Sigmoid colon (tissue), 7 donors: ENCODE results near the gene SMIM35. TPM values are rescaled to one million over a fixed set of nuclear protein-coding genes. Genes with fewer than 3 reads are reported as not detected.
A peak's percentile ranks its signal among the peaks of the same experiment; 100 is the strongest.

Experiments
- DNase-seq: peaks from one replicate; pipeline ENCODE4 v3.0.0-alpha.2; 2019
- H3K27ac ChIP-seq, 4 donors: fragments of 200-600 bp; sonication (generic); one replicate each; pipeline ENCODE4 v1.5.1; 2016 to 2019; ENCODE audit warnings: mild to moderate bottlenecking in 1 of 4
- H3K27me3 ChIP-seq, 3 donors: fragments of 200-600 bp; sonication (generic); one replicate each; pipeline ENCODE4 v1.5.1; 2019; ENCODE audit warnings: mild to moderate bottlenecking in 1 of 3
- H3K36me3 ChIP-seq, 4 donors: fragments of 200-600 bp; sonication (generic); one replicate each; pipeline ENCODE4 v1.5.1; 2016 to 2019
- H3K4me1 ChIP-seq, 4 donors: fragments of 200-600 bp; sonication (generic); one replicate each; pipeline ENCODE4 v1.5.1; 2017 to 2019
- H3K4me3 ChIP-seq, 4 donors: fragments of 200-600 bp; sonication (generic); one replicate each; pipeline ENCODE4 v1.5.1; 2017 to 2019; ENCODE audit warnings: mild to moderate bottlenecking in 2 of 4, moderate library complexity in 1 of 4
- H3K9me3 ChIP-seq, 4 donors: fragments of 200-600 bp in 3 of 4; sonication (generic) in 3 of 4; one replicate each; pipeline versions ENCODE4 v1.5.1 to v1.6.1; 2013 to 2019
- EP300 ChIP-seq, 4 donors: sonication (generic); formaldehyde crosslinking; IDR thresholded peaks; one replicate each; pipeline ENCODE4 v1.6.1; 2017; ENCODE audit warnings: antibody characterized with exemption in 4 of 4
- POLR2A ChIP-seq, 2 donors: fragments of 450-650 bp; IDR thresholded peaks; one replicate each; pipeline ENCODE4 v1.6.1; 2016; ENCODE audit warnings: antibody characterized with exemption in 2 of 2, mild to moderate bottlenecking in 2 of 2, moderate library complexity in 2 of 2
- POLR2AphosphoS5 ChIP-seq, 4 donors: sonication (generic); formaldehyde crosslinking; IDR thresholded peaks; one replicate each; pipeline ENCODE4 v1.6.1; 2017; ENCODE audit warnings: antibody characterized with exemption in 4 of 4
- WGBS, 2 donors: extraction: QIAGEN DNeasy Blood & Tissue Kit; methylation state at CpG; one replicate each; pipeline ENCODE4 v1.1.7; 2013; 5-methylcytosine and 5-hydroxymethylcytosine counted together
- intact Hi-C: fragments of 100-400 bp; cut with DNase I; formaldehyde crosslinking; loops from one replicate; pipeline ENCODE4 v1.15.1; 2023
- polyA plus RNA-seq, 3 donors: library from polyadenylated mRNA; stranded (reverse); fragments of 200-250 nt; gene quantifications; one replicate each; pipeline ENCODE4 v1.2.3, GENCODE V29; 2013
- total RNA-seq, 4 donors: library from RNA; depleted of rRNA; stranded (reverse); fragments of >200 nt; gene quantifications; one replicate each; pipeline ENCODE4 v1.1.0, GENCODE V29; 2016
- TF ChIP-seq, protein P1 (sequence below), 4 experiments: fragments of 450-650 bp in 3 of 4; fragments of 200-600 bp in 1 of 4; IDR thresholded peaks; one replicate each; pipeline ENCODE4 v1.5.1; 2016 to 2019; ENCODE audit warnings: antibody characterized with exemption in 4 of 4, mild to moderate bottlenecking in 3 of 4, moderate library complexity in 2 of 4
- donor health status: healthy with polysubstance abuse.
- donor health status: Bipolar disorder and iron deficiency.
- donor health status: healthy.

SMIM35 gene
- total RNA-seq (not detected), polyA plus RNA-seq (under 1 TPM in 1 of 3 donors, not detected in 2; 0.28 TPM)

DNA sequence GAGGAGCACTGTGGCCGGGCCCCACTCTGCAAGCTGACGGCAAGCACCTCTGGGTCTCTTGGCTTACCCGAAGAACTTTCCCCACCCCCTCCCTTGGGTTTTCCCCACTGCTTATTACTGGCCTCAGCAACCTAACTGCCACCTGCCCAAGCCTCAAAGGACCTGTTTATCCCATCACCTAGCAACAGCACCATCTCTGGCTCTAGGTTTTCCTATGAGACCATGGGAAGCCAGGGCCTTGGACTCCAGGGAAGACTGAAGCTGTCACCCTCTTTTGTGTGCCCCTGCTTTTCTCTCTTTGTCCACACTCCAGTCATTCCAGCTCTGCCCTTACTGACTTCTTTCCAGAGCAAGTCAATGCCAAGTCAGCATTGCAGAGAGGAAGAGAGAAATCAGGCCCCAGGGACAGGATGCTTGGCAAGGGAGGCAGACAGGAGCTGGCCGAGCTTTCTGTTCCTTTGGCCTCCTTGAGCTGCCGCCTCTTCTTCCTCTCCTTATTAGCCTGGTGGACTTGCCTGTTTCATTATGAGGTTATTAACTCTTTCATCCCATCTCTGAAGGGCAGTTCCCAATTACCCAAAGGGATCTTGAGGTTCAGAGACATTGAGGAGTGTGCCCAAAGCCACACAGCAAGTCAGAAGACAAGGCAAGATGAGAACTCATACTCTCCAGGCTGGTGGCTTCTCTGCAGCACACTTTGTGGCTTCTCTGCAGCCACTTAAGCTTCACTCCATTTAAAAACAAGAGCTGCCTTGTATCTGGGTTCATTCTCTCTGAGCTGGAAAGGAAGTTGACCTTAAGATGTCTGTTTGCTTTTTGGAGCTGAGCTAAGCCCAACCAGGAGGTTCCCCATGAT, at the start of gene SMIM35:
TSS of gene SMIM35 (minus strand) at position 51 of the 856 bp plus-strand sequence. CDS start 206 bp downstream, outside the sequence.
- no peak for DNase-seq
- no peak within 1 kb of the TSS for H3K27ac ChIP-seq
- H3K4me1 ChIP-seq: peaks cover 0 to 15% (median 12%) of the 10 kb centered on the region in 4 donors
- TF ChIP-seq POLR2A (IDR thresholded peaks at IDR 0.05): no peak
- no peak for TF ChIP-seq POLR2AphosphoS5 (IDR thresholded peaks at IDR 0.05)
- TF ChIP-seq, protein P1, sequence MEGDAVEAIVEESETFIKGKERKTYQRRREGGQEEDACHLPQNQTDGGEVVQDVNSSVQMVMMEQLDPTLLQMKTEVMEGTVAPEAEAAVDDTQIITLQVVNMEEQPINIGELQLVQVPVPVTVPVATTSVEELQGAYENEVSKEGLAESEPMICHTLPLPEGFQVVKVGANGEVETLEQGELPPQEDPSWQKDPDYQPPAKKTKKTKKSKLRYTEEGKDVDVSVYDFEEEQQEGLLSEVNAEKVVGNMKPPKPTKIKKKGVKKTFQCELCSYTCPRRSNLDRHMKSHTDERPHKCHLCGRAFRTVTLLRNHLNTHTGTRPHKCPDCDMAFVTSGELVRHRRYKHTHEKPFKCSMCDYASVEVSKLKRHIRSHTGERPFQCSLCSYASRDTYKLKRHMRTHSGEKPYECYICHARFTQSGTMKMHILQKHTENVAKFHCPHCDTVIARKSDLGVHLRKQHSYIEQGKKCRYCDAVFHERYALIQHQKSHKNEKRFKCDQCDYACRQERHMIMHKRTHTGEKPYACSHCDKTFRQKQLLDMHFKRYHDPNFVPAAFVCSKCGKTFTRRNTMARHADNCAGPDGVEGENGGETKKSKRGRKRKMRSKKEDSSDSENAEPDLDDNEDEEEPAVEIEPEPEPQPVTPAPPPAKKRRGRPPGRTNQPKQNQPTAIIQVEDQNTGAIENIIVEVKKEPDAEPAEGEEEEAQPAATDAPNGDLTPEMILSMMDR (IDR thresholded peaks at IDR 0.05): no peak
- TF ChIP-seq EP300 (IDR thresholded peaks at IDR 0.05): no peak
- H3K9me3 ChIP-seq: peaks cover 0 to 7% (median 0%) of the 10 kb centered on the region in 4 donors
- no peaks in the 10 kb centered on the region for H3K36me3 ChIP-seq
- intact Hi-C loops: loop anchor here (10.0 kb wide), 1 partner anchor 612 kb away; no protein-coding TSS in a partner anchor
- H3K27me3 ChIP-seq: peaks cover 0 to 10% (median 0%) of the 10 kb centered on the region in 3 donors
- no peak within 1 kb of the TSS for H3K4me3 ChIP-seq
- 84 to 85% methylated on average over 5 of the region's 5 CpGs for WGBS, 2 donors

GRCh38 chr11:118136341-118136740, 49.6 kb upstream of the SMIM35 start:
- 68 to 83% methylated on average over 2 of the region's 2 CpGs for WGBS, 2 donors
- intact Hi-C loops: no loop called here
- Histone ChIP-seq H3K27me3 (peaks cover 0 to 44% (median 2%) of the 10 kb centered on the region in 3 donors), H3K36me3 (no peaks in the 10 kb centered on the region), H3K27ac (no peak overlapping the region), H3K4me1 (no peaks in the 10 kb centered on the region), H3K4me3 (no peak overlapping the region), H3K9me3 (no peaks in the 10 kb centered on the region)
- DNase-seq: peak; percentile 25
- TF ChIP-seq POLR2A (IDR thresholded peaks at IDR 0.05) (no peak), EP300 (IDR thresholded peaks at IDR 0.05) (no peak), POLR2AphosphoS5 (IDR thresholded peaks at IDR 0.05) (no peak)
- TF ChIP-seq, protein P1 (IDR thresholded peaks at IDR 0.05): no peak

GRCh38 chr11:118135796-118136165, 49.0 kb upstream of the SMIM35 start:
- 60 to 86% methylated on average over 5 of the region's 5 CpGs for WGBS, 2 donors
- H3K27ac ChIP-seq: no peak overlapping the region
- no peaks in the 10 kb centered on the region for H3K9me3 ChIP-seq
- no peaks in the 10 kb centered on the region for H3K36me3 ChIP-seq
- intact Hi-C loops: no loop called here
- no peaks in the 10 kb centered on the region for H3K4me1 ChIP-seq
- peaks cover 0 to 39% (median 2%) of the 10 kb centered on the region in 3 donors for H3K27me3 ChIP-seq
- no peak overlapping the region for H3K4me3 ChIP-seq
- TF ChIP-seq POLR2A (IDR thresholded peaks at IDR 0.05) (no peak), EP300 (IDR thresholded peaks at IDR 0.05) (no peak), POLR2AphosphoS5 (IDR thresholded peaks at IDR 0.05) (no peak)
- TF ChIP-seq, protein P1 (IDR thresholded peaks at IDR 0.05): no peak
- DNase-seq: peak; percentile 46

DNA sequence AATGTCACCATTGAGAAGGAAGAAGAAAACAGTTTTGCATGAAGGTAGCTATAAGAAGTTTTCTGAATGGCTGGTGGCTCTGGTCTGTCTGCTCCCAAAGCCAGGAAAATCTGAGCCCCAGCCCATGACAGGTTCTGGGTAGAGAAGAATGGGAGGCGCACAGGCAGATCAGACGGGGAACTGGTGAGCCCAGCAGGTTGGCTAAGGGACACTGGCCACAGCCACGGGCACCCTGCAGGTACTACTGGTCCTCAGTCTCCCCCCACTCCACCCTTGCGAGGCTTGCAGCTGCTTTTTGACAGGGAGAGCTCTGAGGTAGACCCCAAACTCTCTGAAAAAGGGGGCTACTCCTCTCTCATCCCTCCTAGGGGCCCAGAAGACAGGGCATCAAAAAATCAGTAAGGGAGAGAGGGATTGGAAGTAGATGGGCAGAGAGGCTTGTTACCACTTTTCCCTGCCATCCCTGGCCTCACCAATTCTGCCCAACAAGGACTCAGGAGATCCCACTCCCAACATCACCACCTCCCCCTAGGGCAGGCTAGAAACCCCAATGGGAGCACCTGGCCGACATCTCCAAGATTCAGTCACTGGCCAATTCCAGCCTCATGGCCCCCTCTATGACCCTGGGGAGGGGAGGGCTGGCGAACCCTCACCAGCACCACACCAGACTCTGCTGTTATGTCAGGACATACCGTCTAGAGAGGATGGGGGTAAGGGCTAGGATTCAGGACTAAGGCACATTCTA, 48.5 kb upstream of the SMIM35 start:
- intact Hi-C loops: no loop called here
- no peak for TF ChIP-seq POLR2A (IDR thresholded peaks at IDR 0.05)
- no peak for TF ChIP-seq POLR2AphosphoS5 (IDR thresholded peaks at IDR 0.05)
- no peak for TF ChIP-seq EP300 (IDR thresholded peaks at IDR 0.05)
- TF ChIP-seq, protein P1 (IDR thresholded peaks at IDR 0.05): no peak
- WGBS, 2 donors: 60 to 82% methylated on average over 7 of the region's 7 CpGs
- Histone ChIP-seq H3K27me3 (peaks cover 0 to 33% (median 2%) of the 10 kb centered on the region in 3 donors), H3K4me1 (no peaks in the 10 kb centered on the region), H3K9me3 (no peaks in the 10 kb centered on the region), H3K4me3 (no peak overlapping the region), H3K27ac (no peak overlapping the region), H3K36me3 (no peaks in the 10 kb centered on the region)
- peak; percentile 39 for DNase-seq
